WTC11 (cell line): ENCODE results near the gene NUMBL. TPM values are rescaled to one million over a fixed set of nuclear protein-coding genes. Genes with fewer than 3 reads are reported as not detected.

Source experiments
- ATAC-seq: fragments of 200-7000 bp; cut with Tn5 transposase; 2 replicates; pipeline ENCODE4 v1.10.0; 2021; ENCODE audit warnings: mild to moderate bottlenecking, moderate library complexity
- CTCF ChIA-PET: fragments of 300-600 bp; sonication (Branson Sonifier 250); formaldehyde crosslinking; loops from one replicate; lab custom pipeline; 2021; ENCODE audit warnings: antibody characterized with exemption; lab: Charles Lee
- POLR2A ChIA-PET: fragments of 350-600 bp; sonication (Branson Sonifier 250); formaldehyde crosslinking; loops from one replicate; lab custom pipeline; 2021; ENCODE audit warnings: antibody characterized with exemption; lab: Charles Lee
- DNase-seq: peaks from one replicate; pipeline ENCODE4 v3.0.0; 2021; ENCODE audit warnings: low spot score
- H3K27ac Mint-ChIP-seq: 2 replicates; pipeline ENCODE4 v1.8.0; 2021; ENCODE audit warnings: mixed read lengths
- H3K27me3 Mint-ChIP-seq: 2 replicates; pipeline ENCODE4 v1.8.0; 2021; ENCODE audit warnings: low read depth, mild to moderate bottlenecking, moderate library complexity, mixed read lengths
- H3K36me3 Mint-ChIP-seq: 2 replicates; pipeline ENCODE4 v1.8.0; 2021; ENCODE audit warnings: mixed read lengths
- H3K4me1 Mint-ChIP-seq: 2 replicates; pipeline ENCODE4 v1.8.0; 2022; ENCODE audit warnings: mixed read lengths
- H3K4me3 Mint-ChIP-seq: 2 replicates; pipeline ENCODE4 v1.8.0; 2021; ENCODE audit warnings: mild to moderate bottlenecking, moderate library complexity, mixed read lengths
- H3K9me3 Mint-ChIP-seq: 2 replicates; pipeline ENCODE4 v1.8.0; 2021; ENCODE audit warnings: mixed read lengths
- AR ChIP-seq: fragments of 250-450 bp; sonication (Bioruptor Pico); IDR thresholded peaks from 2 replicates; pipeline ENCODE4 v1.9.0; 2021; ENCODE audit warnings: mild to moderate bottlenecking
- CBFB ChIP-seq: sonication (generic); formaldehyde crosslinking; IDR thresholded peaks from 2 replicates; pipeline ENCODE4 v1.8.1; 2022; ENCODE audit warnings: mild to moderate bottlenecking, low read depth, missing genetic modification reagents
- CTCF ChIP-seq: fragments of 200-600 bp; IDR thresholded peaks from 2 replicates; pipeline ENCODE4 v1.8.0; 2022; ENCODE audit warnings: antibody characterized with exemption
- E2F1 ChIP-seq: sonication (generic); formaldehyde crosslinking; IDR thresholded peaks from 2 replicates; pipeline ENCODE4 v1.8.0; 2022; ENCODE audit warnings: mild to moderate bottlenecking, missing genetic modification reagents
- ELF4 ChIP-seq: sonication (generic); formaldehyde crosslinking; IDR thresholded peaks from 2 replicates; pipeline ENCODE4 v1.8.1; 2022; ENCODE audit warnings: low read depth, mild to moderate bottlenecking, moderate library complexity, missing genetic modification reagents
- GRHL2 ChIP-seq: fragments of 250-450 bp; sonication (Bioruptor Pico); IDR thresholded peaks from 2 replicates; pipeline ENCODE4 v1.8.0; 2022; ENCODE audit warnings: mild to moderate bottlenecking, moderate library complexity; ENCODE audit not compliant: insufficient replicate concordance, severe bottlenecking
- NR2C2 ChIP-seq: sonication (generic); formaldehyde crosslinking; IDR thresholded peaks from 2 replicates; pipeline ENCODE4 v1.8.0; 2022; ENCODE audit warnings: mild to moderate bottlenecking, missing genetic modification reagents
- PREB ChIP-seq: sonication (generic); formaldehyde crosslinking; IDR thresholded peaks from 2 replicates; pipeline ENCODE4 v1.8.1; 2022; ENCODE audit warnings: mild to moderate bottlenecking, missing genetic modification reagents, moderate library complexity, borderline replicate concordance
- RORB ChIP-seq: fragments of 250-450 bp; sonication (Bioruptor Pico); IDR thresholded peaks from 2 replicates; pipeline ENCODE4 v1.9.0; 2021; ENCODE audit warnings: mild to moderate bottlenecking
- SOX15 ChIP-seq: fragments of 250-450 bp; sonication (Bioruptor Pico); IDR thresholded peaks from 2 replicates; pipeline ENCODE4 v1.9.0; 2021; ENCODE audit warnings: mild to moderate bottlenecking
- ZNF121 ChIP-seq: sonication (generic); formaldehyde crosslinking; IDR thresholded peaks from 2 replicates; pipeline ENCODE4 v1.8.0; 2023; ENCODE audit warnings: missing genetic modification reagents
- ZNF263 ChIP-seq: sonication (generic); formaldehyde crosslinking; IDR thresholded peaks from 2 replicates; pipeline ENCODE4 v1.8.1; 2022; ENCODE audit warnings: low read depth, mild to moderate bottlenecking, moderate library complexity, missing genetic modification reagents
- ZNF423 ChIP-seq: fragments of 250-450 bp; sonication (Bioruptor Pico); IDR thresholded peaks from 2 replicates; pipeline ENCODE4 v2.1.2; 2022; ENCODE audit warnings: mild to moderate bottlenecking, moderate library complexity
- ZNF512 ChIP-seq: sonication (generic); formaldehyde crosslinking; IDR thresholded peaks from 2 replicates; pipeline ENCODE4 v1.8.1; 2022; ENCODE audit warnings: missing genetic modification reagents, borderline replicate concordance
- ZNF532 ChIP-seq: fragments of 250-450 bp; sonication (Bioruptor Pico); IDR thresholded peaks from 2 replicates; pipeline ENCODE4 v1.9.0; 2021; ENCODE audit warnings: mild to moderate bottlenecking, borderline replicate concordance
- total RNA-seq: library from RNA; stranded (reverse); gene quantifications from 3 replicates; pipeline ENCODE4 v1.2.3, GENCODE V29; 2021

NUMBL gene
- total RNA-seq, 1 experiment from 2014 or later: 30.3 TPM

GRCh38 chr19:40721140-40721486 is 30.7 kb upstream of the NUMBL start:
- Mint-ChIP-seq H3K27ac (peak overlapping the region; percentile 50; the same call in 1 of the 2 replicates), H3K36me3 (peaks cover 26% of the 10 kb centered on the region), H3K9me3 (peaks cover 4% of the 10 kb centered on the region; the same call in 1 of the 2 replicates), H3K27me3 (no peaks in the 10 kb centered on the region), H3K4me3 (no peak overlapping the region), H3K4me1 (peaks cover 23% of the 10 kb centered on the region)
- CTCF ChIA-PET: interaction anchor here (0.7 to 2.1 kb wide), 4 partner anchors 19 to 541 kb away, joined by 3 to 9 read pairs (median 4); no protein-coding TSS in a partner anchor
- no peak for ATAC-seq
- DNase-seq: no peak
- POLR2A ChIA-PET: interaction anchor here (0.5 to 1.2 kb wide), 2 partner anchors 57 to 60 kb away, joined by 5 to 6 read pairs; partner anchors contain the start of gene RAB4B
- TF ChIP-seq GRHL2 (no peak), ZNF263 (CRISPR knock-in tag) (no peak), CBFB (CRISPR knock-in tag) (no peak), E2F1 (no peak), ELF4 (CRISPR knock-in tag) (no peak), NR2C2 (CRISPR knock-in tag) (no peak), PREB (CRISPR knock-in tag) (no peak), ZNF121 (CRISPR knock-in tag) (no peak), AR (no peak), ZNF423 (CRISPR knock-in tag) (no peak), RORB (no peak), SOX15 (CRISPR knock-in tag) (no peak), ZNF512 (no peak), CTCF (no peak)

- H3K36me3 Mint-ChIP-seq: peaks cover 22% of the 10 kb centered on the region
- POLR2A ChIA-PET: no interaction called here
- no peak for ATAC-seq
- TF ChIP-seq ZNF532: no peak
- no peaks in the 10 kb centered on the region for H3K27me3 Mint-ChIP-seq
- CTCF ChIA-PET: interaction anchor here (0.8 to 1.1 kb wide), 4 partner anchors 17 to 87 kb away, joined by 3 to 5 read pairs (median 4); partner anchors contain the start of gene RAB4B
- peak overlapping the region; percentile 53; the same call in 1 of the 2 replicates for H3K27ac Mint-ChIP-seq
- peaks cover 4% of the 10 kb centered on the region; the same call in 1 of the 2 replicates for H3K9me3 Mint-ChIP-seq
- H3K4me3 Mint-ChIP-seq: peak overlapping the region; percentile 91
- H3K4me1 Mint-ChIP-seq: peaks cover 33% of the 10 kb centered on the region
- no peak for DNase-seq
Measured at GRCh38 chr19:40719414-40719894, 29.0 kb upstream of the NUMBL start.
